Hair follicle dermal papilla cell (primary cell): ENCODE measurements around the gene KCNN1. TPM values are rescaled to one million over a fixed set of nuclear protein-coding genes. Genes with fewer than 3 reads are reported as not detected.

Source experiments
- small RNA-seq: library from RNA; depleted of rRNA; stranded (forward); fragments of <200 nt; gene quantifications from one replicate; pipeline ENCODE3, GENCODE V24; 2012
- total RNA-seq: library from RNA; depleted of rRNA; stranded (reverse); fragments of >200 nt; gene quantifications from 2 replicates; pipeline ENCODE4 v1.2.3, GENCODE V29; 2012

The KCNN1 gene
- 0.24 TPM in 1 of 2 replicates, not detected in the other for total RNA-seq

GRCh38 chr19:17966550-17967256 is at the start of gene KCNN1:
Gene KCNN1, plus strand, starts transcription at chr19:17967107. Its CDS starts 6,782 bp downstream, at chr19:17973889.

DNA sequence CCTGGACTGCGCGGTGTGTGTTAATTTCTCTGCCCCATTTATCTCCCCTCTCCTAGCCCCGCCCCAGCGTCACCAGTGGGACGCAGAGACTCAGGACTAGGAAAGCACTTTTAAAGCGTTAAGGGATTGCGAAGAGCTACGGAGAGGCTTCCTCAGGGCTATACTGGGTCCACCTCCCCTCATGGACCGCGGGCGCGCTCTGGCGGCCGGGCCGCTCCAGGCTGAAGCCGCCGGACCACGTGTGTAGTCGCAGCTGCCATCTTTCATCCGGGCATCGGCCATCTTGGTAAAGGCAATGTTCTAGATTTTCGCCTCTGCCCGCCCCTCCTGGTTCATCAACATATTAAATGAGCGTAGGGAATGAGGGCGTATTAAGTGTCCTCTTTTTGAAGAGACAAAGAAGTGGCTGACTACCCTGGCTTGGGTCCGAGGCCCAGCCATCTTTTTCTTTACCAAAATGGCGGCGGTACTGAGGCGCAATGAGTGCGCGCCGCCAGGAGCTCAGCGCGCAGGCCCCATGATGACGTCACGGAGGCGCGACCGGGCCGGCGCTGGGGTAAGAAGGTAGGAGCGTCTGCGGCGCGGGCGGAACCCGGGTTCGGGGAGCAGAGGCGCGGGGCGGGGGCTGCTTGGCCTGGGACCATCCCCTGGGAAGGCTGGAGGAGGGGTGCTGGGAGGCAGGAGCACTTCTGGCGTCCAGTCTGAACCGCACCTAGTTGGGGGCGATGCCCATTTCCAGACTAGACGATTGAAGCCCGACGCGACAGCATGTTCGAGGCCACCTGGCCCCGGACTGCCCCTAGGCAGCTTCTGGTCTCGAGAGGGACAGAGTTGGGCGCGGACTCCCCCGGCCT is 34.2 kb upstream of the KCNN1 start, which contains the start of gene CCDC124:
Gene CCDC124, plus strand, starts transcription at position 531 of the 854 bp plus-strand sequence. CDS start 3,406 bp downstream, outside the sequence.

GRCh38 chr19:18007917-18008673 is 41.2 kb downstream of the KCNN1 start, which contains the start of gene ARRDC2:
Gene ARRDC2, plus strand, starts transcription at chr19:18008170. Its CDS starts 141 bp downstream, at chr19:18008311.

Small RNA genes within 50 kb of the gene (small RNA-seq; reads per million reads assigned to genes)
- not detected for gene RNA5SP468

Other genes with a start within 250 kb of the KCNN1 start
- 15.4 and 19.3 TPM in 2 replicates for gene MAP1S, start 247.6 kb upstream of the KCNN1 start, total RNA-seq
- gene FCHO1, start 215.6 kb upstream of the KCNN1 start, total RNA-seq: 0.32 and 1.5 TPM in 2 replicates
- not detected in 2 replicates for gene B3GNT3, start 172.0 kb upstream of the KCNN1 start, total RNA-seq
- not detected in 2 replicates for gene INSL3, start 145.6 kb upstream of the KCNN1 start, total RNA-seq
- 5.6 and 15.3 TPM in 2 replicates for gene JAK3, start 119.1 kb upstream of the KCNN1 start, total RNA-seq
- gene RPL18A, start 107.2 kb upstream of the KCNN1 start, total RNA-seq: 839 and 1,248 TPM in 2 replicates
- under 0.01 and 0.49 TPM in 2 replicates for gene SLC5A5, start 95.2 kb upstream of the KCNN1 start, total RNA-seq
- 16.6 and 21.7 TPM in 2 replicates for gene CCDC124, start 34.1 kb upstream of the KCNN1 start, total RNA-seq
- gene ARRDC2, start 41.1 kb downstream of the KCNN1 start, total RNA-seq: 11.0 and 12.3 TPM in 2 replicates
- 1.6 and 1.8 TPM in 2 replicates for gene IL12RB1, start 119.8 kb downstream of the KCNN1 start, total RNA-seq
- 3.2 and 3.6 TPM in 2 replicates for gene MAST3, start 130.7 kb downstream of the KCNN1 start, total RNA-seq
- 43.5 and 45.8 TPM in 2 replicates for gene PIK3R2, start 186.1 kb downstream of the KCNN1 start, total RNA-seq
- 25.2 and 33.3 TPM in 2 replicates for gene IFI30, start 206.7 kb downstream of the KCNN1 start, total RNA-seq
- gene MPV17L2, start 226.1 kb downstream of the KCNN1 start, total RNA-seq: 9.7 TPM in 2 replicates
- gene RAB3A, start 236.9 kb downstream of the KCNN1 start, total RNA-seq: 0.73 and 1.6 TPM in 2 replicates